ENCODE data around the gene SMIM20.
"Not testable (repeated sequence)": the region's sequence is repeated elsewhere in the genome, so short reads cannot be mapped to it uniquely, and the experiment has no call there.

SMIM20 gene

GRCh38 chr4:25892796-25893195 is 21.2 kb upstream of the SMIM20 start:
- no peak for DNase-seq

GRCh38 chr4:25896776-25897539 is 17.1 kb upstream of the SMIM20 start:
- no peak for DNase-seq

GRCh38 chr4:25900310-25900709 is 13.7 kb upstream of the SMIM20 start:
- DNase-seq, result no peak

- DNase-seq, result no peak
These were observed 13.0 kb upstream of the SMIM20 start for GRCh38 chr4:25901030-25901430.

GRCh38 chr4:25903900-25904747 is 9.9 kb upstream of the SMIM20 start:
- DNase-seq, result no peak

- no peak for DNase-seq
These were observed 9.3 kb upstream of the SMIM20 start for GRCh38 chr4:25904748-25905082.

- DNase-seq, result no peak
These were observed 8.6 kb upstream of the SMIM20 start for GRCh38 chr4:25905371-25905770.

- DNase-seq, result not testable (repeated sequence)
These were observed 7.9 kb upstream of the SMIM20 start for GRCh38 chr4:25906113-25906512.

GRCh38 chr4:25908491-25908901 is 5.5 kb upstream of the SMIM20 start:
- DNase-seq, result peak; percentile 79

GRCh38 chr4:25911356-25911755 is 2.7 kb upstream of the SMIM20 start:
- DNase-seq, result no peak

GRCh38 chr4:25913056-25913850 is 767 bp upstream of the SMIM20 start:
- no peak for DNase-seq

GRCh38 chr4:25914670-25915352 is 791 bp downstream of the SMIM20 start:
- DNase-seq, result no peak

- DNase-seq, result no peak
These were observed 1.3 kb downstream of the SMIM20 start for GRCh38 chr4:25915353-25915705.

GRCh38 chr4:25916870-25917269 is 2.9 kb downstream of the SMIM20 start:
- no peak for DNase-seq

- DNase-seq, result no peak
These were observed 5.7 kb downstream of the SMIM20 start for GRCh38 chr4:25919676-25920075.

- DNase-seq, result no peak
These were observed 7.9 kb downstream of the SMIM20 start for GRCh38 chr4:25921922-25922321.

- no peak for DNase-seq
These were observed 8.9 kb downstream of the SMIM20 start for GRCh38 chr4:25922812-25923369.

GRCh38 chr4:25923745-25924144 is 9.7 kb downstream of the SMIM20 start:
- DNase-seq, result no peak

- no peak for DNase-seq
These were observed 11.6 kb downstream of the SMIM20 start for GRCh38 chr4:25925486-25926201.

GRCh38 chr4:25926462-25926861 is 12.4 kb downstream of the SMIM20 start:
- DNase-seq, result no peak

- no peak for DNase-seq
These were observed 13.6 kb downstream of the SMIM20 start for GRCh38 chr4:25927361-25928195.
